Glutamatergic neuron (in vitro differentiated cells): ENCODE results near the gene LRP8. TPM values are rescaled to one million over a fixed set of nuclear protein-coding genes. Genes with fewer than 3 reads are reported as not detected.

ENCODE experiments used
- DNase-seq: peaks from one replicate; pipeline ENCODE4 v3.0.0; 2022
- H3K27ac Mint-ChIP-seq: one replicate; pipeline ENCODE4 v1.8.0; 2020; ENCODE audit warnings: mild to moderate bottlenecking, mixed read lengths, inconsistent platforms; ENCODE audit not compliant: unreplicated experiment
- H3K27me3 Mint-ChIP-seq: one replicate; pipeline ENCODE4 v1.8.0; 2020; ENCODE audit warnings: mild to moderate bottlenecking, moderate library complexity, mixed read lengths, inconsistent platforms; ENCODE audit not compliant: unreplicated experiment
- H3K36me3 Mint-ChIP-seq: one replicate; pipeline ENCODE4 v1.8.0; 2020; ENCODE audit warnings: mild to moderate bottlenecking, mixed read lengths, inconsistent platforms; ENCODE audit not compliant: unreplicated experiment
- H3K4me1 Mint-ChIP-seq: one replicate; pipeline ENCODE4 v1.8.0; 2020; ENCODE audit warnings: mild to moderate bottlenecking, low read depth, mixed read lengths, inconsistent platforms; ENCODE audit not compliant: unreplicated experiment
- H3K4me3 Mint-ChIP-seq: one replicate; pipeline ENCODE4 v1.8.0; 2020; ENCODE audit warnings: mild to moderate bottlenecking, mixed read lengths, inconsistent platforms; ENCODE audit not compliant: unreplicated experiment
- H3K9me3 Mint-ChIP-seq: one replicate; pipeline ENCODE4 v1.8.0; 2020; ENCODE audit warnings: mild to moderate bottlenecking, moderate library complexity, mixed read lengths, inconsistent platforms; ENCODE audit not compliant: unreplicated experiment
- total RNA-seq: library from RNA; stranded (reverse); fragmentation: NEBNext Ultra II Directional; extraction: Animal tissue kit (Norgen Biotek cat#: 25700); gene quantifications from one replicate; pipeline ENCODE4 v1.2.1, GENCODE V29; 2021; ENCODE audit not compliant: unreplicated experiment
- TF ChIP-seq, protein P1 (sequence below): fragments of 200-600 bp; sonication (generic); IDR thresholded peaks from one replicate; pipeline ENCODE4 v1.5.0; 2021; ENCODE audit not compliant: partially characterized antibody, unreplicated experiment

LRP8 gene
- total RNA-seq, 1 donor from 2014 or later: 57.9 TPM

- H3K27ac Mint-ChIP-seq: no peak overlapping the region
- no peaks in the 10 kb centered on the region for H3K36me3 Mint-ChIP-seq
- peaks cover 2% of the 10 kb centered on the region for H3K9me3 Mint-ChIP-seq
- H3K4me1 Mint-ChIP-seq: peaks cover 7% of the 10 kb centered on the region
- TF ChIP-seq, protein P1, sequence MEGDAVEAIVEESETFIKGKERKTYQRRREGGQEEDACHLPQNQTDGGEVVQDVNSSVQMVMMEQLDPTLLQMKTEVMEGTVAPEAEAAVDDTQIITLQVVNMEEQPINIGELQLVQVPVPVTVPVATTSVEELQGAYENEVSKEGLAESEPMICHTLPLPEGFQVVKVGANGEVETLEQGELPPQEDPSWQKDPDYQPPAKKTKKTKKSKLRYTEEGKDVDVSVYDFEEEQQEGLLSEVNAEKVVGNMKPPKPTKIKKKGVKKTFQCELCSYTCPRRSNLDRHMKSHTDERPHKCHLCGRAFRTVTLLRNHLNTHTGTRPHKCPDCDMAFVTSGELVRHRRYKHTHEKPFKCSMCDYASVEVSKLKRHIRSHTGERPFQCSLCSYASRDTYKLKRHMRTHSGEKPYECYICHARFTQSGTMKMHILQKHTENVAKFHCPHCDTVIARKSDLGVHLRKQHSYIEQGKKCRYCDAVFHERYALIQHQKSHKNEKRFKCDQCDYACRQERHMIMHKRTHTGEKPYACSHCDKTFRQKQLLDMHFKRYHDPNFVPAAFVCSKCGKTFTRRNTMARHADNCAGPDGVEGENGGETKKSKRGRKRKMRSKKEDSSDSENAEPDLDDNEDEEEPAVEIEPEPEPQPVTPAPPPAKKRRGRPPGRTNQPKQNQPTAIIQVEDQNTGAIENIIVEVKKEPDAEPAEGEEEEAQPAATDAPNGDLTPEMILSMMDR: no peak
- DNase-seq: no peak
- H3K27me3 Mint-ChIP-seq: peaks cover 2% of the 10 kb centered on the region
- no peak overlapping the region for H3K4me3 Mint-ChIP-seq
Measured at GRCh38 chr1:53336146-53336545, 8.3 kb upstream of the LRP8 start.

DNA sequence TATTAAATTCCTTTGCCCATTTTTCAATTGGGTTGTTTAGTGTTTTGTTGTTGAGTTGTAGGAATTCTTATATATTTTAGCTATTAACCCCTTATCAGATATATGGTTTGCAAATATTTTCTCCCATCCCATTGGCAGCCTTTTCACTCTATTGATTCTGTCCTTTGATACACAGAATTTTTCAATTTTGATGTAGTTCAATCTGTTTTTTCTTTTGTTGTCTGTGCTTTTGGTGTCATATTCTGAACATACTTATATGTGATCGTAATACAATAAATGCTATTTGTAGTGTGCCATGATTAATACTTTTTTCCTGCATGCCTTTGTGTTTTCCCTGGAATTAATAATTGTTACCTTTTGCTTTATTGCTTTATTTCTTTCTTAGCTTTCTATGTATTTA, 7.8 kb upstream of the LRP8 start:
- TF ChIP-seq, protein P1: no peak

GRCh38 chr1:53334781-53335180, 6.9 kb upstream of the LRP8 start:
- H3K9me3 Mint-ChIP-seq: peaks cover 2% of the 10 kb centered on the region
- H3K36me3 Mint-ChIP-seq: no peaks in the 10 kb centered on the region
- TF ChIP-seq, protein P1: no peak
- DNase-seq: no peak
- H3K27ac Mint-ChIP-seq: no peak overlapping the region
- H3K27me3 Mint-ChIP-seq: peaks cover 2% of the 10 kb centered on the region
- H3K4me3 Mint-ChIP-seq: no peak overlapping the region
- peaks cover 7% of the 10 kb centered on the region for H3K4me1 Mint-ChIP-seq

More for the DNA sequence above, 7.8 kb upstream of the LRP8 start:
- peaks cover 2% of the 10 kb centered on the region for H3K9me3 Mint-ChIP-seq
- no peak overlapping the region for H3K27ac Mint-ChIP-seq
- H3K4me3 Mint-ChIP-seq: no peak overlapping the region
- no peak for DNase-seq
- H3K4me1 Mint-ChIP-seq: peaks cover 7% of the 10 kb centered on the region
- H3K27me3 Mint-ChIP-seq: peaks cover 2% of the 10 kb centered on the region
- no peaks in the 10 kb centered on the region for H3K36me3 Mint-ChIP-seq

DNA sequence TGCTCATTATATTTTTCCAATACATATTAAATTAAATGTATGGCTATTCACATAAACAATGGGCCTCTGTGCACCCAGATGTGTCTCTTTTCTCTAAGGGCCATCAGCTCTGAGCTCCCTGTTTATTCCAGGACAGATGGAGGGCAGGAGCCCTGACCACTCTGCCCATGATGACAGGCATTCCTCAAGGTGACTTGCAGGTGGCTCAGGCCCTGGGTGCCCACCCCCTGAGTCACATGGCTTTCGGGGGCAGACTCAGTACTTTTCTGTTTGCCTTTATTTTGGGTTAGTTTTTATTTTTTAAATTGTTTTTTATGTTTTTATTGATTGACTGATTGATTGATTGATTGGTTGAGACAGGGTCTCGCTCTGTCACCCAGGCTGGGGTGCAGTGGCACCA, 6.4 kb upstream of the LRP8 start:
- Mint-ChIP-seq H3K9me3 (peaks cover 2% of the 10 kb centered on the region), H3K36me3 (no peaks in the 10 kb centered on the region), H3K4me1 (peaks cover 7% of the 10 kb centered on the region), H3K27me3 (peaks cover 2% of the 10 kb centered on the region), H3K4me3 (no peak overlapping the region), H3K27ac (no peak overlapping the region)
- TF ChIP-seq, protein P1: no peak
- DNase-seq: no peak

- H3K27ac Mint-ChIP-seq: no peak overlapping the region
- DNase-seq: no peak
- no peak overlapping the region for H3K4me3 Mint-ChIP-seq
- peaks cover 5% of the 10 kb centered on the region for H3K9me3 Mint-ChIP-seq
- TF ChIP-seq, protein P1: no peak
- H3K4me1 Mint-ChIP-seq: peaks cover 7% of the 10 kb centered on the region
- H3K27me3 Mint-ChIP-seq: peaks cover 5% of the 10 kb centered on the region
- no peaks in the 10 kb centered on the region for H3K36me3 Mint-ChIP-seq
Measured at GRCh38 chr1:53332833-53333232, 5.0 kb upstream of the LRP8 start.
